Heart right ventricle (tissue), 16 donors: Measurements from ENCODE around the gene ABCC8. TPM values are rescaled to one million over a fixed set of nuclear protein-coding genes. Genes with fewer than 3 reads are reported as not detected.

Source experiments
- ATAC-seq, 8 donors: fragments of 200-7000 bp; cut with Tn5 transposase; one replicate each; pipeline ENCODE4 v1.9.1; 2020; ENCODE audit warnings: mild to moderate bottlenecking in 8 of 8, moderate library complexity in 8 of 8, moderate number of reproducible peaks in 1 of 8
- DNase-seq, 2 donors: peaks; one replicate each; pipeline ENCODE4 v3.0.0-alpha.2; 2020
- H3K27ac ChIP-seq, 10 donors: fragments of 200-600 bp; sonication (generic) in 2 of 10; one replicate each; pipeline versions ENCODE4 v1.5.0 to v1.8.0; 2020 to 2022; ENCODE audit warnings: mild to moderate bottlenecking in 3 of 10
- H3K27me3 ChIP-seq, 7 donors: fragments of 200-600 bp; one replicate each; pipeline ENCODE4 v1.8.0; 2021 to 2022; ENCODE audit warnings: mild to moderate bottlenecking in 2 of 7
- H3K36me3 ChIP-seq, 9 donors: fragments of 200-600 bp; sonication (generic) in 1 of 9; one replicate each; pipeline versions ENCODE4 v1.5.0 to v1.8.0; 2020 to 2022; ENCODE audit warnings: mild to moderate bottlenecking in 2 of 9
- H3K4me1 ChIP-seq, 9 donors: fragments of 200-600 bp; sonication (generic) in 1 of 9; one replicate each; pipeline versions ENCODE4 v1.5.0 to v1.8.0; 2020 to 2022; ENCODE audit warnings: mild to moderate bottlenecking in 4 of 9
- H3K4me3 ChIP-seq, 10 donors: fragments of 200-600 bp; sonication (generic) in 2 of 10; one replicate each; pipeline versions ENCODE4 v1.5.0 to v1.8.0; 2020 to 2022; ENCODE audit warnings: mild to moderate bottlenecking in 7 of 10, moderate library complexity in 2 of 10
- H3K9me3 ChIP-seq, 11 donors: fragments of 200-600 bp in 10 of 11; sonication (generic) in 2 of 11; one replicate each; pipeline versions ENCODE4 v1.5.0 to v1.8.0; 2013 to 2022; ENCODE audit warnings: mild to moderate bottlenecking in 2 of 11, control low read depth in 1 of 11, moderate library complexity in 1 of 11
- WGBS, 2 donors: extraction: QIAGEN DNeasy Blood & Tissue Kit; methylation state at CpG; one replicate each; pipeline ENCODE4 v1.1.7; 2013; ENCODE audit warnings: inconsistent platforms in 1 of 2; 5-methylcytosine and 5-hydroxymethylcytosine counted together
- intact Hi-C, 10 donors: fragments of 100-400 bp; cut with DNase I; formaldehyde crosslinking; loops; one replicate each; pipeline versions ENCODE4 v1.11.1 to v1.14.2; 2022
- polyA plus RNA-seq, 2 donors: library from polyadenylated mRNA; stranded (reverse); fragments of 200-250 nt; gene quantifications; one replicate each; pipeline ENCODE4 v1.2.3, GENCODE V29; 2013
- total RNA-seq, 10 donors: library from RNA; stranded (reverse); fragmentation: NEBNext Ultra II Directional in 3 of 10; extraction: Animal tissue kit (Norgen Biotek cat#: 25700) in 3 of 10; gene quantifications; one replicate each; pipeline versions ENCODE4 v1.2.1 to v1.2.4, GENCODE V29; 2021 to 2023
- TF ChIP-seq, protein P1 (sequence below), 9 donors: fragments of 200-600 bp; sonication (generic) in 2 of 9; IDR thresholded peaks; one replicate each; pipeline versions ENCODE4 v1.5.0 to v1.8.0; 2021 to 2022; ENCODE audit warnings: antibody characterized with exemption in 9 of 9, mild to moderate bottlenecking in 5 of 9, moderate library complexity in 1 of 9
- donor health status: Arrhythmogenic right ventricular cardiomyopathy.
- donor health status: ischemic (EF 13 %, LVEDD 7.1; RV severe dilation, severe dysfunction).
- donor health status: healthy with polysubstance abuse.
- donor health status: DM: no; HTN: yes; CAD: no.
- donor health status: DM: no; HTN: no; CAD: no.
- donor health status: ischemic (EF 25% LVEDD 6.9; RV normal size, moderate dysfunction).
- donor health status: ischemic (EF 25% LVEDD 5.7; RV mildly dilated, moderate dysfunction).
- donor health status: healthy.
- donor health status: DM: yes; HTN: yes; CAD: no.
- donor health status: Ischemic cardiomyopathy.
- donor health status: ischemic (EF 35%, LVEDD 5.7; RV mildly dilated, moderate dysfunction).
- donor health status: nonischemic (EF 11% LVEDD 7.7; RV severe dilation, severe dysfunction).
- donor health status: DM: yes; HTN: yes; CAD: no.
- donor health status: PGD.
- donor health status: ischemic (EF 29% LVEDD 5.4; RV normal size, mild dysfunction).
- donor health status: nonischemic (EF 23%, LVEDD 6.1; RV moderate dilation, normal function).

The ABCC8 gene
- total and polyA plus RNA-seq, 12 donors, result 0.47 to 8.6 (median 4.9) TPM

GRCh38 chr11:17395978-17396377 is 80.7 kb downstream of the ABCC8 start:
- no peaks in the 10 kb centered on the region for H3K4me1 ChIP-seq
- ATAC-seq, result no peak
- no peak overlapping the region for H3K4me3 ChIP-seq
- DNase-seq, result no peak
- TF ChIP-seq, protein P1, sequence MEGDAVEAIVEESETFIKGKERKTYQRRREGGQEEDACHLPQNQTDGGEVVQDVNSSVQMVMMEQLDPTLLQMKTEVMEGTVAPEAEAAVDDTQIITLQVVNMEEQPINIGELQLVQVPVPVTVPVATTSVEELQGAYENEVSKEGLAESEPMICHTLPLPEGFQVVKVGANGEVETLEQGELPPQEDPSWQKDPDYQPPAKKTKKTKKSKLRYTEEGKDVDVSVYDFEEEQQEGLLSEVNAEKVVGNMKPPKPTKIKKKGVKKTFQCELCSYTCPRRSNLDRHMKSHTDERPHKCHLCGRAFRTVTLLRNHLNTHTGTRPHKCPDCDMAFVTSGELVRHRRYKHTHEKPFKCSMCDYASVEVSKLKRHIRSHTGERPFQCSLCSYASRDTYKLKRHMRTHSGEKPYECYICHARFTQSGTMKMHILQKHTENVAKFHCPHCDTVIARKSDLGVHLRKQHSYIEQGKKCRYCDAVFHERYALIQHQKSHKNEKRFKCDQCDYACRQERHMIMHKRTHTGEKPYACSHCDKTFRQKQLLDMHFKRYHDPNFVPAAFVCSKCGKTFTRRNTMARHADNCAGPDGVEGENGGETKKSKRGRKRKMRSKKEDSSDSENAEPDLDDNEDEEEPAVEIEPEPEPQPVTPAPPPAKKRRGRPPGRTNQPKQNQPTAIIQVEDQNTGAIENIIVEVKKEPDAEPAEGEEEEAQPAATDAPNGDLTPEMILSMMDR (IDR thresholded peaks at IDR 0.05), result no peak
- no peaks in the 10 kb centered on the region for H3K36me3 ChIP-seq
- WGBS, 2 donors, result 88 to 89% methylated on average over 6 of the region's 6 CpGs
- no peaks in the 10 kb centered on the region for H3K9me3 ChIP-seq
- no peaks in the 10 kb centered on the region for H3K27me3 ChIP-seq
- no peak overlapping the region for H3K27ac ChIP-seq
- intact Hi-C loops, result no loop called here

DNA sequence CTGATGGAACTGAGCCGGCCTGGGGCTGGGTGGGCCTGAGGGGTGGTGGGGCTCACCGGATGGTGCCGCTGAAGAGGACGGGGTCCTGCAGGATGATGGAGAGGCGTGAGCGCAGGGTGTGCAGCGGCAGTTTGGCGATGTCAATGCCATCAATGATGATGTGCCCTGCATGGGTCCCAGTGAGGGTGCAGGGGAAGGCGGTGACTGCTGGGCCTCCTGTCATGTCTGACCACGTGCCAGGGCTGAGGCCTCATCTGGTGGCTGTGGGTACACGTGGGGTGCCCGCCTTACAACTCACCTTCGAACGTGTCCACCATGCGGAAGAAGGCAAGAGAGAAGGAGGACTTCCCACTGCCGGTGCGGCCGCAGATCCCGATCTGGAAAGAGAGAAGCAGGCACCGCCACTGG is 81.1 kb downstream of the ABCC8 start:
- Histone ChIP-seq H3K27me3 (no peaks in the 10 kb centered on the region), H3K4me1 (no peaks in the 10 kb centered on the region), H3K36me3 (no peaks in the 10 kb centered on the region), H3K27ac (no peak overlapping the region), H3K9me3 (no peaks in the 10 kb centered on the region), H3K4me3 (no peak overlapping the region)
- DNase-seq (no peak), ATAC-seq (no peak)
- intact Hi-C loops, result no loop called here
- TF ChIP-seq, protein P1 (IDR thresholded peaks at IDR 0.05), result no peak
- WGBS, 2 donors, result 92 to 96% methylated on average over 20 of the region's 20 CpGs

DNA sequence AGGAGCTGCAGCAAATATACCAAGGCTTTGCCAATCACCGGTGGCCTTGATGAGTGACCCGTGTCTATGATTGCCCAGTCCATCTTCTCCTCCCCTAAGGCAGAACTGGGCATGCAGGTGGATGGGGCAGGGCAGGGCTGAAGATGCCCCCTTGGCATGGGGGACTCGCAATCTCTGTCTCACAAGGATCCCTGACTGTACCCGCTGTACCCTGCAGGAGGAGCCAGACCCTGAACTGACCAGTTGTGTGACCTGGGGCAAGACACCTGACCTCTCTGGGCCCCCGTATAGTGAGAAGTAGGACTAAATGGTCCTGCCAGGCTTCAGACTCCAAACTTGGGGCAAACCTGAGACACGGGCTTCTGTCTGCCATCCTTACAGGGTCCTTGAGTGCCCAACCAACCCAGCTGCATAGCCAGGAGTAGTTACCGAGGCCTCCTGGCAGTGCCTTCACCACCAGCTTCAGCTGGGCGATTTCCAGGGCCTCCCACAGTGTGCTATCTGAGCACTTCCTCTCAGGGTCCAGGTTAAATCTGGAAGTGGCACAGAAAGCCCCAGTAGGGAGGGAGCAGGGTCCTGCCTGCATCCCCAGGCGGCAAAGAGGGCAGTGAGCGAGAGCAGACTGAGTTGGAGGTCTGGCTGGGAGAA is 81.8 kb downstream of the ABCC8 start:
- Histone ChIP-seq H3K36me3 (no peaks in the 10 kb centered on the region), H3K9me3 (no peaks in the 10 kb centered on the region), H3K27ac (no peak overlapping the region), H3K4me3 (no peak overlapping the region), H3K4me1 (peaks cover 0 to 2% (median 0%) of the 10 kb centered on the region in 9 donors), H3K27me3 (peaks cover 0 to 4% (median 0%) of the 10 kb centered on the region in 7 donors)
- 89 to 91% methylated on average over 10 of the region's 10 CpGs for WGBS, 2 donors
- TF ChIP-seq, protein P1 (IDR thresholded peaks at IDR 0.05), result no peak
- intact Hi-C loops, result no loop called here
- DNase-seq, result no peak
- no peak for ATAC-seq

DNA sequence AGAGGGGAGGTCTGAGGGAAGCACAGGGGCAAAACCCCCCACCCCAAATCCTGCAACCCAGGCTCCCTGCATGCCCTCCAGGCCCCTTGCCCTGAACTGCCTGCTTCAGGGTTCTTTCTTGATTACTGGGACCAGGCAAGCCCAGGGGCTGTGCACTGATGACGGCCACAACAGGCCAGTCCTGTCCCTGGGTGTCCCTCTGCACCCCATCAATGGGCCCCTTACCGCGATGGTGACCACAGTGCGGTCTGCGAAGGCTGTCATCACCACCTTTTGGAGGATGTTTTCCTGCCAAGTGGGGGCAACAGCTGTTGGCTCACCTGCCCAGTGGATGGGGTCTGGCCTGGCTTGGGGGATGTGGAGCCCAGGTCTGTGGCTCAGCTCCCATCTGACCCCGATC is 83.2 kb downstream of the ABCC8 start:
- H3K4me3 ChIP-seq, result no peak overlapping the region
- no peaks in the 10 kb centered on the region for H3K36me3 ChIP-seq
- H3K27me3 ChIP-seq, result peaks cover 0 to 13% (median under 1%) of the 10 kb centered on the region in 7 donors
- no peak for ATAC-seq
- TF ChIP-seq, protein P1 (IDR thresholded peaks at IDR 0.05), result no peak
- no peaks in the 10 kb centered on the region for H3K9me3 ChIP-seq
- 84 to 87% methylated on average over 6 of the region's 6 CpGs for WGBS, 2 donors
- intact Hi-C loops, result no loop called here
- H3K27ac ChIP-seq, result no peak overlapping the region
- H3K4me1 ChIP-seq, result peaks cover 0 to 10% (median 3%) of the 10 kb centered on the region in 9 donors
- DNase-seq, result no peak
